Gastrocnemius medialis (tissue), 4 donors: Measurements from ENCODE around the gene HSPB1. TPM values are rescaled to one million over a fixed set of nuclear protein-coding genes. Genes with fewer than 3 reads are reported as not detected.
"Not testable (repeated sequence)": the region's sequence is repeated elsewhere in the genome, so short reads cannot be mapped to it uniquely, and the experiment has no call there.

Experiments
- ATAC-seq, 2 donors: fragments of 150-250 bp; one replicate each; pipeline ENCODE4 v1.9.1; 2016
- DNase-seq, 2 donors: peaks; one replicate each; pipeline ENCODE4 v3.0.0-alpha.2; 2019
- H3K27ac ChIP-seq, 4 donors: fragments of 200-600 bp; sonication (generic); 1 replicate in 1 of 4; 2 replicates in 3 of 4; pipeline ENCODE4 v1.5.1; 2016 to 2018; ENCODE audit warnings: mild to moderate bottlenecking in 2 of 4, moderate library complexity in 1 of 4
- H3K27me3 ChIP-seq, 3 donors: fragments of 200-600 bp; sonication (generic) in 2 of 3; 1 replicate in 1 of 3; 2 replicates in 2 of 3; pipeline versions ENCODE4 v1.5.1 to v1.6.0; 2016 to 2019; ENCODE audit warnings: mild to moderate bottlenecking in 1 of 3, moderate library complexity in 1 of 3
- H3K36me3 ChIP-seq, 2 donors: fragments of 200-600 bp; sonication (generic) in 1 of 2; one replicate each; pipeline ENCODE4 v1.5.1; 2017 to 2018
- H3K4me1 ChIP-seq, 2 donors: fragments of 200-600 bp; sonication (generic) in 1 of 2; one replicate each; pipeline ENCODE4 v1.5.1; 2016 to 2017; ENCODE audit warnings: mild to moderate bottlenecking in 2 of 2
- H3K4me3 ChIP-seq, 4 donors: fragments of 200-600 bp; sonication (generic) in 3 of 4; 1 replicate in 1 of 4; 2 replicates in 3 of 4; pipeline ENCODE4 v1.5.1; 2016 to 2019; ENCODE audit warnings: mild to moderate bottlenecking in 2 of 4
- H3K9me3 ChIP-seq, 3 donors: fragments of 200-600 bp; sonication (generic) in 2 of 3; 1 replicate in 1 of 3; 2 replicates in 2 of 3; pipeline ENCODE4 v1.5.1; 2016 to 2019
- POLR2A ChIP-seq, 2 donors: fragments of 450-650 bp; IDR thresholded peaks; one replicate each; pipeline ENCODE4 v1.6.1; 2017; ENCODE audit warnings: antibody characterized with exemption in 2 of 2, mild to moderate bottlenecking in 2 of 2, moderate library complexity in 2 of 2
- in situ Hi-C, 4 donors: fragments of 200-750 bp; cut with MboI; loops; one replicate each; pipeline versions ENCODE4 v1.15.0 to v1.8.0; 2017; ENCODE audit warnings: low sequenced_read_pairs in 4 of 4
- intact Hi-C: fragments of 100-400 bp; cut with DNase I; formaldehyde crosslinking; loops from one replicate; pipeline ENCODE4 v1.15.1; 2023; ENCODE audit warnings: low total_unique reads
- total RNA-seq, 4 donors: library from RNA; depleted of rRNA; stranded (reverse); fragments of >200 nt; gene quantifications; one replicate each; pipeline versions ENCODE4 v1.1.0 to v1.2.3, GENCODE V29; 2016
- TF ChIP-seq, protein P1 (sequence below), 5 experiments: fragments of 450-650 bp in 3 of 5; fragments of 200-600 bp in 2 of 5; sonication (generic) in 2 of 5; IDR thresholded peaks in 4 of 5; conservative IDR thresholded peaks in 1 of 5; 1 replicate in 4 of 5; 2 replicates in 1 of 5; pipeline ENCODE4 v1.5.1; 2016 to 2019; ENCODE audit warnings: antibody characterized with exemption in 5 of 5, mild to moderate bottlenecking in 3 of 5, moderate library complexity in 3 of 5

Gene HSPB1
- total RNA-seq, 4 donors from 2014 or later: 1,878 to 2,898 (median 2,185) TPM

DNA sequence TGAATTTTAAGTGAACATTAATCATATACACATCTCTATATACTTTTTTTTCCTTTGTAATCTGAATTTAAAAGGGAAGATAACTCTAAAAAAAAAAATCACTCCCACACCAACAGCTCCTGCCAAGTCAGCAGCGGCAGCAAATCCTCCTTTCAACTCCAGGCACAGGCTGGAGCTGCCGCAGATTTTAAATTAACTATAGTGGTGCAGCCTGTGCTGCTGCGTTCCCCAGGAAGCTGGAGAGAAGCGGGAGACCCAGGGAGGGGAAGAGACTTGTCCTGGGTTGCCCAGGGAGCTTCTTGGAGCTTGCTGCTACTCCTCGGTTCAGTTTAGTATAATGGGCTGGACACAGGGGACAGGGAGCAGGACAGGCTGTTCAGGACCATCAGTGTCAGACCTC, 32.6 kb upstream of the HSPB1 start:
- intact Hi-C loops: no loop called here
- Histone ChIP-seq H3K9me3 (no peaks in the 10 kb centered on the region), H3K27me3 (peaks cover 22 to 40% (median 24%) of the 10 kb centered on the region in 3 donors), H3K27ac (no peak overlapping the region), H3K4me1 (peaks cover 0 to 5% of the 10 kb centered on the region in 2 donors), H3K4me3 (no peak overlapping the region), H3K36me3 (no peaks in the 10 kb centered on the region)
- TF ChIP-seq, protein P1, sequence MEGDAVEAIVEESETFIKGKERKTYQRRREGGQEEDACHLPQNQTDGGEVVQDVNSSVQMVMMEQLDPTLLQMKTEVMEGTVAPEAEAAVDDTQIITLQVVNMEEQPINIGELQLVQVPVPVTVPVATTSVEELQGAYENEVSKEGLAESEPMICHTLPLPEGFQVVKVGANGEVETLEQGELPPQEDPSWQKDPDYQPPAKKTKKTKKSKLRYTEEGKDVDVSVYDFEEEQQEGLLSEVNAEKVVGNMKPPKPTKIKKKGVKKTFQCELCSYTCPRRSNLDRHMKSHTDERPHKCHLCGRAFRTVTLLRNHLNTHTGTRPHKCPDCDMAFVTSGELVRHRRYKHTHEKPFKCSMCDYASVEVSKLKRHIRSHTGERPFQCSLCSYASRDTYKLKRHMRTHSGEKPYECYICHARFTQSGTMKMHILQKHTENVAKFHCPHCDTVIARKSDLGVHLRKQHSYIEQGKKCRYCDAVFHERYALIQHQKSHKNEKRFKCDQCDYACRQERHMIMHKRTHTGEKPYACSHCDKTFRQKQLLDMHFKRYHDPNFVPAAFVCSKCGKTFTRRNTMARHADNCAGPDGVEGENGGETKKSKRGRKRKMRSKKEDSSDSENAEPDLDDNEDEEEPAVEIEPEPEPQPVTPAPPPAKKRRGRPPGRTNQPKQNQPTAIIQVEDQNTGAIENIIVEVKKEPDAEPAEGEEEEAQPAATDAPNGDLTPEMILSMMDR (IDR thresholded peaks at IDR 0.05 in 4 of 5, conservative IDR thresholded peaks at IDR 0.05 in 1 of 5): no peak
- no peak for TF ChIP-seq POLR2A (IDR thresholded peaks at IDR 0.05)
- DNase-seq (no peak), ATAC-seq (no peak)
- in situ Hi-C loops: loop anchor here in 1 of 4 donors (10.0 kb wide), 1 partner anchor 85 kb away; no protein-coding TSS in a partner anchor

DNA sequence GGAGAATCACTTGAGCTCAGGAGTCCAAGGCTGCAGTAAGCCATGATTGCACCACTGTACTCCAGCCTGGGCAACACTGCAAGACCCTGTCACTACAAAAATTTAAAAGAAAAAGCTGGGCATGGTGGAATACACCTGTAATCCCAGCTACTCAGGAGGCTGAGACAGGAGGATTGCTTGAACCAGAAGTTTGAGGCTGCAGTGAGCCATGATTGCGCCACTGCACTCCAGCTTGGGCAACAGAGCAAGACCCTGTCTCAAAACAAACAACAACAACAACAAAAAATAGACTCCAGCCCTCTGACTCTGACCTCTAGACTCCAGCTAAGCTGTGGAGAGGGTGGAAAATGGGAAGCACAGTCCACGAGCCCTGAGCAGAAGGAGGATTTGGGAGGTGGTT, 31.1 kb upstream of the HSPB1 start:
- H3K27ac ChIP-seq, DNase-seq, H3K4me3 ChIP-seq, H3K4me1 ChIP-seq, intact Hi-C loops, H3K9me3 ChIP-seq, ATAC-seq, H3K36me3 ChIP-seq: not testable (repeated sequence)
- peaks cover 22 to 40% (median 24%) of the 10 kb centered on the region in 3 donors for H3K27me3 ChIP-seq
- in situ Hi-C loops: loop anchor here in 1 of 4 donors (10.0 kb wide), 1 partner anchor 87 kb away; no protein-coding TSS in a partner anchor

DNA sequence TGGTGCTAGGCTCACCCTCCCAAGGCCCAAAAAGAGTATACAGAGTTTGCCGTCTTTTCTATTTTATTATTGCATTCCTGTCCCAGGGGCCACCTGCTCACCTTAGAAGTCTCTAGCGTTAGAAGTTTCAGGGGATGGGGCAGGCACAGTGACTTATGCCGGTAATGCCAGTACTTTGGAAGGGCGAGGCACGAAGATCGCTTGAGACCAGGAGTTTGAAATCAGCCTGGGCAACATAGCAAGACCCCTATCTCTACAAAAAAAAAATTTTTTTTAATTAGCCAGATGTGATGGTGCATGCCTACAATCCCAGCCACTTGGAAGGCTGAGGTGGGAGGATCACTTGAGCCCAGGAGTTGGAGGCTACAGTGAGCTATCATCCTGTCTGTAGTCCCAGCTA, 30.3 kb upstream of the HSPB1 start:
- ATAC-seq (no peak), DNase-seq (no peak)
- in situ Hi-C loops (loop anchor here in 1 of 4 donors (10.0 kb wide), 1 partner anchor 87 kb away; no protein-coding TSS in a partner anchor), intact Hi-C loops (no loop called here)
- Histone ChIP-seq H3K27me3 (peaks cover 15 to 33% (median 17%) of the 10 kb centered on the region in 3 donors), H3K36me3 (no peaks in the 10 kb centered on the region), H3K4me3 (no peak overlapping the region), H3K27ac (no peak overlapping the region), H3K4me1 (no peaks in the 10 kb centered on the region), H3K9me3 (no peaks in the 10 kb centered on the region)
- TF ChIP-seq, protein P1 (IDR thresholded peaks at IDR 0.05 in 4 of 5, conservative IDR thresholded peaks at IDR 0.05 in 1 of 5): no peak
- TF ChIP-seq POLR2A (IDR thresholded peaks at IDR 0.05): no peak

DNA sequence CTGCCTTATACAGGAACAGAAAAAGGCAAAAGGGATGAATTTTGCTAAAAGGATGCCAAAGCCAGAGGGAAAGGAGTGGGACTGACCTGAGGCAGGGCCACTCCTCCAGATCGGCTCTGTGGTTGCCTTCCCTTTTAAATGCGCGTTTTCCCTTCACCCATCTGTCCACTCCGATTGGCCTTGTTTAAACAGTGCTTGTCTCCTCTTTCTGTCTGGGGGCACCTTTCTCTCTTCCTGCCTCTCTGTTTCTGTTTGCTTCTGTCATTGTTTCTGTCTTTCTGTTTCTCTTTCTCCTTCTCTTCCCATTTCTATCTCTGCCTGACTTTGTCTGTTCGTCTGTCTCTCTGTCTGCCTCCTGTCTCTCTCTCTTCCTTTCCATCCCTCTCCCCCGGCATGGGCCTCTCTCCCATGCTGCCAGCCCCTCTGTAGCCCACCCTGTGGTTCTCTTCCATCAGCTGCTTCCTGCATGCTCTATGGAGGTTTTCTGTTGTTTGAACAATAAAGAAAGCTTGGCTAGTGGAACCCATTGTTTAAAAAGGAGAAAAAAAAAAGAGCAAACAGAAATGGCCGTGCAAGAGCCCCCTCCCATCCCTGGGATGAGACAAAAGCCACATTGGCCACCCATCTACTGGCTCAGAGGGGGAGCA, 29.5 kb upstream of the HSPB1 start:
- Histone ChIP-seq H3K4me1 (no peaks in the 10 kb centered on the region), H3K27ac (no peak overlapping the region), H3K9me3 (no peaks in the 10 kb centered on the region), H3K4me3 (no peak overlapping the region), H3K36me3 (no peaks in the 10 kb centered on the region), H3K27me3 (peaks cover 8 to 25% (median 12%) of the 10 kb centered on the region in 3 donors)
- ATAC-seq (no peak), DNase-seq (no peak)
- intact Hi-C loops (no loop called here), in situ Hi-C loops (loop anchor here in 1 of 4 donors (10.0 kb wide), 1 partner anchor 88 kb away; no protein-coding TSS in a partner anchor)
- TF ChIP-seq, protein P1 (IDR thresholded peaks at IDR 0.05 in 4 of 5, conservative IDR thresholded peaks at IDR 0.05 in 1 of 5): no peak
- TF ChIP-seq POLR2A (IDR thresholded peaks at IDR 0.05): no peak

DNA sequence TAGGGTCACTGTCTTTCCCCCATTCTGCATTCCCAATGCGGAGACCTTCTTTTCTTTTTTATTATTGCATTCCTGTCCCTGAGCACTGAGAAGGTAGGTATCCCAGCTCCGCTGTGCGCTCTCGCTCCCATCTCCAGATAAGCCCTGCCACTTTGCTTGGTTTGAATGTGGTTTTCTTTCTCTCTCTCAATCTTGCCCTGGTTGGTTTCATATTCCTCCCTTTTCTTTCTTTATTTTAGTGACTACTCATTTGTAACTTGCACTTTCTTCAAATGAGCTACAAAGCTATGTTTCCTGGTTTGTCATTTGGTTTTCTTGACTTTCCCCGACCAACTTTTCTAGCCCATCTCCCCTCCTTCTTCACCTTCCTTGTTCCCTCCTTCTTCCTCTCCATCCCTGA, 29.0 kb upstream of the HSPB1 start:
- in situ Hi-C loops: loop anchor here in 1 of 4 donors (10.0 kb wide), 1 partner anchor 89 kb away; no protein-coding TSS in a partner anchor

More for the DNA sequence above, 29.0 kb upstream of the HSPB1 start:
- no peaks in the 10 kb centered on the region for H3K36me3 ChIP-seq
- H3K27ac ChIP-seq: no peak overlapping the region
- H3K4me3 ChIP-seq: no peak overlapping the region
- no peaks in the 10 kb centered on the region for H3K4me1 ChIP-seq
- no peak for ATAC-seq
- TF ChIP-seq, protein P1 (IDR thresholded peaks at IDR 0.05 in 4 of 5, conservative IDR thresholded peaks at IDR 0.05 in 1 of 5): no peak
- TF ChIP-seq POLR2A (IDR thresholded peaks at IDR 0.05): no peak
- no peak for DNase-seq
- H3K9me3 ChIP-seq: no peaks in the 10 kb centered on the region
- intact Hi-C loops: no loop called here
- H3K27me3 ChIP-seq: peaks cover 2 to 22% (median 10%) of the 10 kb centered on the region in 3 donors
